Measurements from ENCODE around the gene CADPS2.

- TF ChIP-seq CTCF (conservative IDR thresholded peaks at IDR 0.05 in 1 of 2, IDR thresholded peaks at IDR 0.05 in 1 of 2; ENCODE audit: low read depth in 1 of 2, low read length in 2 of 2) (no peak), EZH2 (IDR thresholded peaks at IDR 0.05; ENCODE audit: low read length, missing control alignments) (no peak)
Measured at GRCh38 chr7:122273117-122273516, 613.1 kb downstream of the CADPS2 start.
